NCI-H82 treated with DMSO at 0.1 percent for 48 hours (cell line): Measurements from ENCODE around the gene COPS4.

Experiments
- DNase-seq: peaks from one replicate; lab custom pipeline; 2025; ENCODE audit not compliant: unreplicated experiment; lab: John Stamatoyannopoulos, UW

Gene COPS4

DNA sequence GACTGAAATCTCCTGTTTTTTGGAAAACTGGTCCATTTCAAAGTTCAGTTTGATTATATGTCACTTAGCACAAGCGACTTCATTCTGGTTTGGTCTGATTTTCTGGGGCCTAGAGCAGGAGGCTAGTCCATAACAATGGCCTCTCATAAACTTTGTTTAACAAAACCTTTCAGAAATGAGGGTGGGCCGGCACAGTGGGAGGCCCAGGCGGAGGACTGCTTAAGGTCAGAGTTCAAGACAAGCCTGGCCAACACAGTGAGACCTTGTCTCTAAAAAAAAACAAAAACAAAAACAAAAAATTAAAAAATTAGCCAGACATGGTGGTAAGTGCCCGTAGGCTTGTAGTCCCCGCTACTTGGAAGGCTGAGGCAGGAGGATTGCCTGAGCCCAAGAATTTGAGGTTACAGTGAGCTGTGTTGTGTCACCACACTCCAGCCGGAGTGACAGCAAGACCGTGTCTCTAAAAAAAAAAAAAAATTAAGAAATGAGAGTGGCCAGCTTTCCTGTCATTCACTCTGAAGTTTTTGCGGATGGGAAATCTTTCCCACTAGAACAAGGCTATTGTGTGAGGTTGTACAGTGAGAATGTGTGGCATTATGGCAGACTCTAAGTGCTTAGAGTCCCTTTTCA is 80.8 kb downstream of the COPS4 start:
- DNase-seq, result no peak

DNA sequence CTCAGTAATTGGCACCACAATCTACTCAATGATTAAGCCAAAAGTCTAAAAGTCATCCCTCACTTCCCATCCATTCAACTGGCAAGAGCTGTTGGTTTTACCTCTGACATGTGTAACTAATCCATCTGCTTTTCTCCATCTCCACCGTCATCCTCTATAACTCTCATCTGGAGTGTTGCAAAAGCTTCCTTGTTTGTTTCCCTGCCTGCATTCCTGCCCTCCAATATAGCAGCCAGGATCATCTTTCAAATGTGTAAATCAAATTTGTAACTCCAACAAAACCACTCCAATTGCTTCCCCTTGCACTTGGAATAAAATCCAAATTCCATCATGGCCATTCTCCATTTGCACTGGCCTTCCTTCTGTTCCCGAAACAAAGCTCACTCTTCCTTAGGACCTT is 83.9 kb downstream of the COPS4 start:
- no peak for DNase-seq

DNA sequence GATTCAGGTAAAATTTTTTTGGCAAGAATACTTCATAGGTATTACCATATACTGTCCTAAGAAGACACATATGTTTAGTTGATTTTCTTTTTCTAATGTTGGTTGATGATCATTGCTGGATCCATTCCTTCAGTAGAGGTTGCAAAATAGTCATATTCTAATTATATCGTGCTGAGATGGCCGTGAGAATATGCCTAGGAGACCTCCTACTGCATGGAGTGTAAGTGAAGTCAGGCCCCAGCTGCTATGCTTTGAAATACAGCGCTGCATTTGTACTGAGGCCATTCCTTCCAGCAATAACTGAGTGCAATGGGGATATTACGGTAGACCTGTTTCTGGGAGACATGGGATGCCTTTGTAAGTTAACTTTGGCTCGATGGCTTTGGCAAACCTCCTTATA is 86.3 kb downstream of the COPS4 start:
- DNase-seq, result no peak

DNA sequence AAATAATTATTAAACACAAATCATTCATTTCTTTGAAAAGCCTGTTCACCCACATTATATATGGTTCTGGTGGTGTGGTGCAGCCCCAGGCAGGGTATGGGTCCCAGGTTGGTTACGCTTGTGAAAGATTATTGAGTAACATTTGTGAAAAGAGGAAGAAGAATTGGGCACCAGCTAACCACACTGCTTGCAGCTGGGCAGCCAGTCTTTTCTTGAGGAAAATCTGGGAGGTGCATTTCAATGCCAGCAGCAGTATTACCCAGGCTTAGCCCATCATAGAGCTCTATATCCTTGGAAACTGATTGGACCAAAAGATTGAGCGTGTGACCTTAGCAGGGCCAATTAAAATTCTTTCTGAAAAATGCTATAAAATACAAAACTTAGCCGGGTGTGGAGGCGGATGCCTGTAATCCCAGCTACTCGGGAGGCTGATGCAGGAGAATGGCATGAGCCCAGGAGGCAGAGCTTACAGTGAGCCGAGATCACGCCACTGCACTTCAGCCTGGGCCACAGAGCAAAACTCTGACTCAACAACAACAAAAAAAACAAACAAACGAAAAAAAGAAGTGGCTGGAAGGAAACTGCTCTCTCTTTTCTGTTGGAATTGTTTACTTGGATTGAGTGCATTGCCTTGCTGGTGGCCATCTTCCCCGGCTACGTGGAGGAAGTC is 89.3 kb downstream of the COPS4 start:
- DNase-seq, result no peak
